K562 (cell line): ENCODE measurements around the gene HSD3B7. TPM values are rescaled to one million over a fixed set of nuclear protein-coding genes. Genes with fewer than 3 reads are reported as not detected.
A peak's percentile ranks its signal among the peaks of the same experiment; 100 is the strongest.
"Not testable (repeated sequence)": the region's sequence is repeated elsewhere in the genome, so short reads cannot be mapped to it uniquely, and the experiment has no call there.

ENCODE experiments used
- ATAC-seq: fragments of 200-7000 bp; cut with Tn5 transposase; 3 replicates; pipeline ENCODE4 v1.9.1; 2020; ENCODE audit warnings: moderate library complexity
- BruUV-seq: library from RNA; stranded (reverse); fragments of 400-500 nt; replicated peaks from 2 replicates; lab custom pipeline; 2021; lab: Mats Ljungman, UMichigan
- CTCF ChIA-PET: fragments of 300-600 bp; formaldehyde crosslinking; extraction: SDS; loops from one replicate; lab custom pipeline; 2021; ENCODE audit warnings: low intra/inter-chr PET ratio; lab: Yijun Ruan, JAX
- POLR2A ChIA-PET: fragments of 300-600, 350-650 bp; sonication (Branson Sonifier 250); formaldehyde crosslinking; extraction: SDS; loops from one replicate; lab custom pipeline; 2021; ENCODE audit warnings: antibody characterized with exemption, inconsistent platforms; lab: Yijun Ruan, JAX
- DNase-seq, 4 experiments: peaks; one replicate each; pipeline versions ENCODE4 v3.0.0 to v3.0.0-alpha.2; 2011 to 2018; ENCODE audit warnings: low spot score in 3 of 4, mixed read lengths in 3 of 4; ENCODE audit errors: extremely low read depth in 1 of 4
- FAIRE-seq: peaks from 2 replicates; lab custom pipeline; 2011; peaks lifted over from hg19 to GRCh38; lab: Jason Lieb, UNC
- H2AFZ ChIP-seq: 2 replicates; pipeline ENCODE4 v1.6.0; 2011; ENCODE audit warnings: low read depth, low read length, control low read depth, inconsistent platforms
- H3K27ac ChIP-seq: fragments of 200-600 bp; 3 replicates; pipeline ENCODE4 v1.8.0; 2011; ENCODE audit warnings: low read depth, mild to moderate bottlenecking, control low read depth, inconsistent platforms, low read length, moderate library complexity, mixed read lengths; ENCODE audit errors: extremely low read depth
- H3K27me3 ChIP-seq, 2 experiments: fragments of 300-600 bp in 1 of 2; 2 replicates in 1 of 2; 3 replicates in 1 of 2; pipeline versions ENCODE4 v1.6.0 to v1.8.0; 2011; ENCODE audit warnings: inconsistent platforms in 2 of 2, low read length in 2 of 2, mild to moderate bottlenecking in 1 of 2, mixed read lengths in 1 of 2, moderate library complexity in 1 of 2; ENCODE audit not compliant: control insufficient read depth in 2 of 2, insufficient read depth in 2 of 2
- H3K36me3 ChIP-seq: fragments of 300-600 bp; 3 replicates; pipeline ENCODE4 v1.8.0; 2011; ENCODE audit warnings: mild to moderate bottlenecking, low read length, inconsistent platforms; ENCODE audit not compliant: control insufficient read depth, insufficient read depth
- H3K4me1 ChIP-seq, 2 experiments: fragments of 200-600 bp in 1 of 2; replicated peaks in 1 of 2; 2 replicates in 1 of 2; 3 replicates in 1 of 2; pipeline versions ENCODE4 v1.5.1 to v1.8.0; 2011; ENCODE audit warnings: inconsistent platforms in 2 of 2, low read length in 2 of 2, mild to moderate bottlenecking in 1 of 2, mixed read lengths in 1 of 2, moderate library complexity in 1 of 2; ENCODE audit not compliant: control insufficient read depth in 2 of 2, insufficient read depth in 2 of 2
- H3K4me2 ChIP-seq: 2 replicates; pipeline ENCODE4 v1.6.1; 2011; ENCODE audit warnings: low read length, control low read depth, inconsistent platforms, mixed read lengths; ENCODE audit not compliant: insufficient read depth
- H3K4me3 ChIP-seq: fragments of 200-600 bp; sonication (generic), shearing (Covaris generic); 2 replicates; pipeline ENCODE4 v1.5.1; 2016; ENCODE audit warnings: control low read depth, inconsistent platforms
- H3K79me2 ChIP-seq: fragments of 200-600 bp; 3 replicates; pipeline ENCODE4 v1.8.0; 2011; ENCODE audit warnings: low read length, inconsistent platforms; ENCODE audit not compliant: control insufficient read depth, insufficient read depth
- H3K9ac ChIP-seq, 2 experiments: 2 replicates each; pipeline versions ENCODE4 v1.6.0 to v1.6.1; 2011; ENCODE audit warnings: low read depth in 2 of 2, low read length in 2 of 2, control low read depth in 1 of 2, inconsistent platforms in 1 of 2, mild to moderate bottlenecking in 1 of 2, mixed read lengths in 1 of 2; ENCODE audit not compliant: insufficient read depth in 1 of 2
- H3K9me1 ChIP-seq: one replicate; pipeline ENCODE4 v1.6.0; 2011; ENCODE audit warnings: inconsistent platforms, mild to moderate bottlenecking, low read length, moderate library complexity; ENCODE audit not compliant: control insufficient read depth, insufficient read depth
- H3K9me3 ChIP-seq: replicated peaks from 2 replicates; pipeline ENCODE4 v1.5.1; 2011; ENCODE audit warnings: low read depth, low read length, inconsistent platforms; ENCODE audit not compliant: control insufficient read depth, insufficient read depth
- H4K20me1 ChIP-seq: replicated peaks from 2 replicates; pipeline ENCODE4 v1.6.1; 2011; ENCODE audit warnings: low read length, inconsistent platforms, mixed read lengths; ENCODE audit not compliant: control insufficient read depth, insufficient read depth
- ZNF121 ChIP-seq: sonication (generic); formaldehyde crosslinking; conservative IDR thresholded peaks from 2 replicates; pipeline ENCODE4 v1.8.0; 2022; ENCODE audit warnings: missing genetic modification reagents
- ZNF512 ChIP-seq: IDR thresholded peaks from 2 replicates; pipeline ENCODE4 v1.6.1; 2016; ENCODE audit warnings: missing genetic modification characterization, missing compliant biosample characterization
- WGBS: fragments of 100-300 bp; shearing (Covaris generic); methylation state at CpG from one replicate; pipeline ENCODE4 v1.1.6; 2016; ENCODE audit warnings: low coverage, mixed read lengths; ENCODE audit not compliant: insufficient coverage; ENCODE audit errors: missing lambda C conversion rate; 5-methylcytosine and 5-hydroxymethylcytosine counted together
- in situ Hi-C: fragments of 300-500 bp; cut with MboI; formaldehyde crosslinking; loops from 4 replicates; pipeline ENCODE4 v1.15.0; 2018; ENCODE audit warnings: inconsistent platforms, mixed read lengths
- intact Hi-C: fragments of 100-400 bp; cut with micrococcal nuclease; formaldehyde crosslinking; loops from 2 replicates; pipeline ENCODE4 v1.14.2; 2022
- polyA plus RNA-seq, 8 experiments: library from polyadenylated mRNA; depleted of rRNA in 4 of 8; stranded (reverse) in 5 of 8; unstranded in 3 of 8; fragments of >200 nt; fragmentation: Nextera tagmentation in 2 of 8; fragmentation: Illumina TruSeq in 1 of 8; extraction: Ambion mirVana in 2 of 8; extraction: Trizol in 1 of 8; gene quantifications; 2 replicates each; pipeline versions ENCODE4 v1.2.1 to v1.2.3, GENCODE V29; 2011 to 2014; ENCODE audit warnings: inconsistent platforms in 1 of 8, missing spikeins in 1 of 8
- total RNA-seq, 7 experiments: library from RNA; depleted of rRNA in 6 of 7; stranded (reverse); fragments of >200 nt in 6 of 7; fragmentation: Illumina TruSeq in 2 of 7; extraction: Trizol in 2 of 7; gene quantifications; 2 replicates each; pipeline versions ENCODE4 v1.2.1 to v1.2.3, GENCODE V29; 2011 to 2021; ENCODE audit warnings: low replicate concordance in 1 of 7

Gene HSD3B7
- total and polyA plus RNA-seq, 9 of the 15 experiments (the other 6 are each of a cell fraction or from before 2014, with no cell fraction given) = 5.4 to 49.1 (median 23.0) TPM

GRCh38 chr16:31011815-31012214 lies 26.8 kb downstream of the HSD3B7 start:
- in situ Hi-C loops, H3K36me3 ChIP-seq, ATAC-seq, CTCF ChIA-PET, H3K9ac ChIP-seq, FAIRE-seq, H3K4me3 ChIP-seq, BruUV-seq, H3K4me2 ChIP-seq, H3K27ac ChIP-seq, H2AFZ ChIP-seq, H4K20me1 ChIP-seq, H3K9me1 ChIP-seq, intact Hi-C loops, DNase-seq, H3K9me3 ChIP-seq, H3K79me2 ChIP-seq: not testable (repeated sequence)
- Histone ChIP-seq H3K4me1 (peaks cover 0 to 12% of the 10 kb centered on the region in 2 experiments; a peak in 2 of 5 replicates), H3K27me3 (peaks cover 13 to 23% of the 10 kb centered on the region in 2 experiments; a peak in 4 of 5 replicates)
- POLR2A ChIA-PET = interaction anchor here (0.9 to 1.2 kb wide), 2 partner anchors 11 to 13 kb away, joined by 3 to 9 read pairs; no protein-coding TSS in a partner anchor
- 28% methylated on average over 7 of the region's 7 CpGs for WGBS
- peak; percentile 71; the same call in 1 of the 2 replicates for TF ChIP-seq ZNF121 (CRISPR knock-in tag)

GRCh38 chr16:31013292-31013691 lies 28.3 kb downstream of the HSD3B7 start:
- H3K9ac ChIP-seq, H3K36me3 ChIP-seq, in situ Hi-C loops, FAIRE-seq: not testable (repeated sequence)
- peaks cover 6 to 12% of the 10 kb centered on the region in 2 experiments; a peak in 4 of 5 replicates for H3K4me1 ChIP-seq
- TF ChIP-seq ZNF512 (peak; percentile 60; the same call in 1 of the 2 replicates), ZNF121 (CRISPR knock-in tag) (peak; percentile 60)
- TF ChIP-seq, all 486 proteins: peak for 2; not testable (repeated sequence) for 484
- H4K20me1 ChIP-seq, H3K79me2 ChIP-seq, H3K9me1 ChIP-seq, H2AFZ ChIP-seq, H3K4me2 ChIP-seq, H3K9me3 ChIP-seq, ATAC-seq, BruUV-seq, CTCF ChIA-PET, H3K4me3 ChIP-seq, intact Hi-C loops, DNase-seq, H3K27ac ChIP-seq: not testable (repeated sequence)
- H3K27me3 ChIP-seq = peaks cover 13 to 23% of the 10 kb centered on the region in 2 experiments; a peak in 4 of 5 replicates
- POLR2A ChIA-PET = interaction anchor here (0.6 kb wide), 1 partner anchor 17 kb away, joined by 3 read pairs; no protein-coding TSS in a partner anchor
